Measurements from ENCODE around the gene BTBD9.

GRCh38 chr6:38646166-38646878 lies 6.6 kb upstream of the BTBD9 start:
- TF ChIP-seq POLR2A (IDR thresholded peaks at IDR 0.05; ENCODE audit: low read depth, low read length) (no peak), POLR2AphosphoS5 (IDR thresholded peaks at IDR 0.05; ENCODE audit: insufficient read depth, low read depth, low read length) (no peak), CTCF (IDR thresholded peaks at IDR 0.05; ENCODE audit: extremely low read depth in 1 of 2, insufficient read depth in 1 of 2, low read depth in 1 of 2, low read length in 2 of 2) (no peak), EZH2 (IDR thresholded peaks at IDR 0.05; ENCODE audit: borderline replicate concordance, low read depth, low read length, severe bottlenecking) (no peak), MYC (IDR thresholded peaks at IDR 0.05; ENCODE audit: low read depth, low read length) (no peak)

Data from endothelial cell of umbilical vein (primary cell).